Epithelial cell of proximal tubule (primary cell): ENCODE data around the gene FCRLB. TPM values are rescaled to one million over a fixed set of nuclear protein-coding genes. Genes with fewer than 3 reads are reported as not detected.

Source experiments
- DNase-seq: peaks from one replicate; pipeline ENCODE4 v3.0.0-alpha.2; 2011; ENCODE audit warnings: low read depth
- H3K4me3 ChIP-seq: 2 replicates; pipeline ENCODE4 v1.5.1; 2011; ENCODE audit warnings: low read depth, mild to moderate bottlenecking, low read length
- CTCF ChIP-seq: conservative IDR thresholded peaks from 2 replicates; pipeline ENCODE4 v1.5.1; 2012; ENCODE audit warnings: low read depth, mild to moderate bottlenecking, low read length
- total RNA-seq: library from RNA; depleted of rRNA; stranded (reverse); fragments of >200 nt; gene quantifications from 2 replicates; pipeline ENCODE4 v1.2.3, GENCODE V29; 2015

Gene FCRLB
- total RNA-seq, 1 donor from 2014 or later = 3.6 TPM

DNA sequence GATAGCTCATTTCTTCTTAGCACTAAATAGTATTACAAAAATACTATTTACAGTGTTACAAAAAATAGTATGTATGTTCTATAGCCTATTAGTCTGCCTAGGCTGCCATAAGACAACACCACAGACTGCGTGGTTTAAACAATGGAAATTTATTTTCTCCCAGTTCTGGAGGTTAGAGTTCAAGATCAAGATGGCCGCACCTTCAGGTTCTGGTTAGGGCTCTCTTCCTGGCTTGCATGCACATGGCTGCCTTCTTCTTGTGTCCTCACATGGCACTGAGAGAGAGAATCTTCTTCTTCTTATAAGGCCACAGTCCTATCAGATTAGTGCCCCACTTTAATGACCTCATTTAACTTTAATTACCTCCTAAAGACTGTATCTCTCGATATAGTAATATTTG, 48.9 kb downstream of the FCRLB start:
- DNase-seq = no peak
- no peak overlapping the region for H3K4me3 ChIP-seq
- no peak for TF ChIP-seq CTCF

DNA sequence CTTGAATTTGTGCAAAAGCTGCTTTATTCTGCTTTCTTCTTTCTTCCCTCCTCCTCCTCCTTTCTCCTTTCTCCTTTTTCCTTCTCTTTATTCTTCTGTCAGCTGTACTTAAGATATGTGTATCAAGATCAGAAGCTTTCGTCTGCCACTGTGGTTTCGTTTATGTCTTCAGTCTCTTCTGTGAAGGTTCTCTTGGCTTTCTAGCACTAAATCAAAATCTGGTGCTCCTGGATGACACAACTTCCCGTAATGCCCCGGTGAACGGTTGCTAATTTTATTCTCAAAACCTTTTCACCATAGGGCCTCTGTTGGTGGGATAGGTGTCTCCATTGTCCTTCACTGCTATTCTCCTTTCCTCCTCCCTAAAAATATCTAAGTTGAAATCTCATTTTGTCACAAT, 49.8 kb downstream of the FCRLB start:
- H3K4me3 ChIP-seq = no peak overlapping the region
- no peak for TF ChIP-seq CTCF
- DNase-seq = no peak

DNA sequence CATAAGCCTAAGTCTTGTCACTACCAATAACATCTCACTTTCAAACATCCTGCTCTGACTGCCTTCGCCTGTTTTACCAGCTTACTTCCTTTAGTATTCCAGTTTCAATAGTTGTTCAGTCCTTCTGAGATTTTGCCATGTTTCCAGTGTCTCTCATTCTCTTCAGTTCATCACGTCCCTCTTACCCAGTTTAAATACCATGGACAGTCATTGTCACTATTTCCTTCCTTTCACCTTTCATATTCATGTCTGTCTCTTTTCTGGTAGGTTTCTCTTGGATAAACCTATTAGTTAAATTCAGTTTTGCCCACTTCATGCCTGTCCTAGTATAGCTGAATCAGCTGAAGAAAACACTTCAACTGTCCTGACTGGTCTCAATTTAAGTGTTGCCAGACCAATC, 50.6 kb downstream of the FCRLB start:
- H3K4me3 ChIP-seq = no peak overlapping the region
- no peak for DNase-seq
- no peak for TF ChIP-seq CTCF

- DNase-seq = no peak
- TF ChIP-seq CTCF = no peak
- no peak overlapping the region for H3K4me3 ChIP-seq
Measured at GRCh38 chr1:161772397-161772796, 51.1 kb downstream of the FCRLB start.

DNA sequence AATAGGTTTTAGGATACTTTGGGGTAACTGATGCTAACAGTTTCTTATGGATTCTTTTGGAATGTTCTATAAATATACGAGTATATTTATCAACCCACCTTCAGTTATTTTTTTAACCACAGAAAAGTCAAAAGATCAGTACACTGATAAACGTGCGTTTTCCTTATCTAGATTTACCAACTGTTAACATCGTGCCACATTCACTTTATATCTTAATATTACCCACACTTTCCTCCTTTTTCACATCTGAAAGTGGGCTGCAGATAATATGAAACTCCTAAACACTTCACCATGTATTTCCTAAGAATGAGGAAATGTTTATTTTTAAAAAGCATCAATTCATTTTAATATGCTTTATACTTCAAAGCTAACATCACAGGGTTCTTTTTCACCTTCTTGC, 52.4 kb downstream of the FCRLB start:
- TF ChIP-seq CTCF = no peak
- DNase-seq = no peak
- H3K4me3 ChIP-seq = no peak overlapping the region

- no peak for DNase-seq
- TF ChIP-seq CTCF = no peak
- no peak overlapping the region for H3K4me3 ChIP-seq
Measured at GRCh38 chr1:161777261-161777660, 55.9 kb downstream of the FCRLB start.

Other genes with a start within 250 kb of the FCRLB start
- not detected in 2 replicates for gene FCGR2A, start 216.1 kb upstream of the FCRLB start, total RNA-seq
- gene HSPA6, start 197.0 kb upstream of the FCRLB start, total RNA-seq = 0.12 and 0.36 TPM in 2 replicates
- gene FCGR3A, start 171.7 kb upstream of the FCRLB start, total RNA-seq = not detected in 2 replicates
- gene FCGR3B, start 90.4 kb upstream of the FCRLB start, total RNA-seq = not detected in 2 replicates
- gene FCGR2B, start 58.4 kb upstream of the FCRLB start, total RNA-seq = not detected in 2 replicates
- gene FCRLA, start 14.3 kb upstream of the FCRLB start, total RNA-seq = 0.35 TPM in 1 of 2 replicates, not detected in the other
- gene DUSP12, start 28.2 kb downstream of the FCRLB start, total RNA-seq = 26.2 and 32.9 TPM in 2 replicates
- 16.6 and 20.6 TPM in 2 replicates for gene ATF6, start 44.8 kb downstream of the FCRLB start, total RNA-seq